ENCODE measurements around the gene NDST1. TPM values are rescaled to one million over a fixed set of nuclear protein-coding genes. Genes with fewer than 3 reads are reported as not detected.

Gene NDST1
- total RNA-seq, 1 experiment from 2014 or later = 33.1 TPM

DNA sequence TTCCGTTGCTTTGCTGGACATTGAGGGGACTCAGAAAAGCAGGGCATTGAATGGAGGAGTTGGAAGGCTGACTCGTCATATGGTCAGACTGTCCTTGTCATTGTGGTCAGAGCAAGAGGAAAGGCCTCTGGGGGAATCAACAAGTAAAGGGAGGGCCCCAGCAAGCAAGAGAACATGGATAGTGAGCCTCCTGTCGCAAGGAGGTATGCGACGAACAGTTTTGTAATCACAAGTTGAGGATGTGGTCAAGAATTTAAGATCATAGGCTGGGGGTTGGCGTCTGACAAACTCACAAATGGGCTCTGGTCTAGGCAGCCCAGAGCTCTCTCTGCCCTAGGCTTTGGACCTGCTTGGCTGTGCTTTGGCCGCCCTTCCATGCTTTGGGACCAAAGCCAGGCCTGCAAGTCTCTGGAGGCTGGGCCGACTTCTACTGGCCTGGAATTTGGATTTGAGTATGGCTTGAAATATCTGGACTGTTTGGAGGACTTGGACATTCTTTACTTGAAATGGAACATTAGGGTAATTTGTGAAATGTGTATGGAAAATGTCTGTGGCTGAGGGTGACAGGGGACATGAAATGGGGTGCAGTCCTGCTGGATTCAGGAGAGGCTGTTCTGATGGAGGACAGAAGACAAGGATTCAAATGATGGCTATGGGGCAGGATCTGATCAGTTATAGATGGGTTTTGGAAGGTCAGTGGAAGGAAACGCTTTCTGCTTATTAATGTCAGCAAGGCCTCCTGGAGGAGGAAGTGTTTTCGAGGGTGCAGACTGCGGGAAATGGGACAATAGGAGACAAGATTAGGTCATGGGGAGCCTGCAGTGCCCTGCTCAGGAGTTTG, 19.2 kb upstream of the NDST1 start:
- peaks cover 63% of the 10 kb centered on the region for H3K79me2 ChIP-seq (ENCODE audit: insufficient read depth, low read length)
- no peaks in the 10 kb centered on the region for H4K20me1 ChIP-seq (ENCODE audit: insufficient read depth)
- peak overlapping the region; percentile 97 for H3K4me2 ChIP-seq (ENCODE audit: low read length)
- ChIA-PET CTCF (no interaction called here), RAD21 (ENCODE audit: low non-redundant PET in 1 of 2, low total read pairs in 2 of 2, uncharacterized antibody in 2 of 2, unreplicated experiment in 2 of 2) (no interaction called here), POLR2A (no interaction called here)
- H3K27me3 ChIP-seq (ENCODE audit: insufficient read depth, low read length) = no peaks in the 10 kb centered on the region
- intact Hi-C loops (cut with micrococcal nuclease) = no loop called here
- no peak overlapping the region for H3K27ac ChIP-seq (ENCODE audit: low read depth, low read length)
- 0 out of 2 replicates have a peak overlapping the region, but pooled peaks have one; percentile 20 for H3K9ac ChIP-seq (ENCODE audit: low read length)
- H3K4me3 ChIP-seq (replicated peaks in 1 of 2; ENCODE audit: low read depth in 1 of 2, low read length in 2 of 2) = no peak overlapping the region
- H3K9me2 ChIP-seq (ENCODE audit: insufficient read depth) = no peaks in the 10 kb centered on the region
- peaks cover 18 to 54% of the 10 kb centered on the region in 2 experiments for H3K4me1 ChIP-seq (ENCODE audit: control insufficient read depth in 1 of 2, insufficient read depth in 2 of 2, low read length in 2 of 2)
- DNase-seq (ENCODE audit: low read depth, low spot score) (no peak), ATAC-seq (no peak)
- peak; percentile 32 for TF ChIP-seq FOSL1 (IDR thresholded peaks at IDR 0.05; ENCODE audit: low read depth)
- no peak for TF ChIP-seq ZBTB33 (IDR thresholded peaks at IDR 0.05; ENCODE audit: extremely low read depth, insufficient replicate concordance, low read length)
- no peak for TF ChIP-seq SRF (IDR thresholded peaks at IDR 0.05; ENCODE audit: low read depth)
- TSS peak; percentile 32 for BruUV-seq (replicated peaks)
- H2AFZ ChIP-seq (ENCODE audit: low read depth, low read length, poor library complexity, severe bottlenecking) = no peak overlapping the region
- H3K36me3 ChIP-seq (ENCODE audit: control insufficient read depth in 1 of 2, insufficient read depth in 2 of 2, low read length in 2 of 2) = peaks cover 0 to 4% of the 10 kb centered on the region in 2 experiments; a peak in 1 of 4 replicates
- no peaks in the 10 kb centered on the region for H3K9me3 ChIP-seq (ENCODE audit: control insufficient read depth in 1 of 2, insufficient read depth in 1 of 2, low read depth in 1 of 2, low read length in 2 of 2)
